Erythroblast (primary cell): ENCODE results near the gene ERC2.

Experiments used
- GATA1 ChIP-seq: IDR thresholded peaks from 2 replicates; pipeline ENCODE4 v1.6.1; 2011; ENCODE audit warnings: low read depth, mild to moderate bottlenecking, control low read depth, low read length, moderate library complexity
- POLR2A ChIP-seq: IDR thresholded peaks from 2 replicates; pipeline ENCODE4 v1.6.1; 2011; ENCODE audit warnings: mild to moderate bottlenecking, low read length

DNA sequence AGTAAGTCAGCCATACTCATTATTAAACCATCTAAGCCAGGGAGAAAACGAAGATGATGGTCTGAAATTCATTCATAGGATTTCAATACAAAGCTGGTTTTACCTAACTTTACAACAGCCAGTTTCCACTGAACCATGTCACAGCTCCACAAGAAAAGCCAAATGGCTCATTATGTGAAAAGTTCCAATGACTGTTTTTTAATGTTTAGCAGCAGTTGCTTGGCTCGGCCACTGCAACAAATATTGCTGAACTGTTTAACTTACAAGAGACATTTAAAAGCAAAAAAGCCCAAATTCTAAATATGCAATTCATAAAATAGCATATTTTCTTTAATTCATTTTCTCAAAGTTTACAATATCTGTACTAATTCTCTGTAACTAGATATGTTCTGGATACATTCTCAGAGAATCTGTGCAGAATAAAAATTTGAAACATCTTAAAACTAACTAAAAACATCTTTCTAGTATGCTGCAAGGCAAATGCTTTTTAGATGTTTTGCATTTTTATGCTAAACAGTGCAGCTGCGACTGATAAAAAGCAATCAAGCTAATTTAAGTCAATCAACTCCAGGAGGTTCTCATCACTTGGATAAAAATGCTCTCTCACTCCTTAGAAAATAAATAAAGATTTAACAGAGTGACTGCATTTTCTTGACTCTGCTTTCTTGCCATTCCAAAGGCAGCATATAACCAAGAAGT is 356.5 kb downstream of the ERC2 start:
- TF ChIP-seq POLR2A (no peak), GATA1 (no peak)
